Breast epithelium (tissue), 3 donors: ENCODE measurements around the gene PEX7.

Experiments used
- CTCF ChIP-seq, 3 donors: fragments of 450-650 bp; IDR thresholded peaks; one replicate each; pipeline ENCODE4 v1.5.1; 2016 to 2017; ENCODE audit warnings: antibody characterized with exemption in 3 of 3, mild to moderate bottlenecking in 3 of 3, moderate library complexity in 3 of 3
- POLR2A ChIP-seq: fragments of 450-650 bp; IDR thresholded peaks from one replicate; pipeline ENCODE4 v1.6.1; 2016; ENCODE audit warnings: antibody characterized with exemption, mild to moderate bottlenecking, moderate library complexity

GRCh38 chr6:136890194-136890839 is 67.9 kb downstream of the PEX7 start:
- TF ChIP-seq CTCF (IDR thresholded peaks at IDR 0.05) (no peak), POLR2A (no peak)
